Mesendoderm (in vitro differentiated cells): ENCODE results near the gene ANGPTL7.

ENCODE experiments used
- DNase-seq: peaks from one replicate; pipeline ENCODE4 v3.0.0; 2013
- H2AK5ac ChIP-seq: 2 replicates; pipeline ENCODE4 v1.6.1; 2013; ENCODE audit warnings: low read length, inconsistent platforms
- H2BK120ac ChIP-seq: 2 replicates; pipeline ENCODE4 v1.6.1; 2013; ENCODE audit warnings: low read depth, mild to moderate bottlenecking, low read length, moderate library complexity, mixed read lengths
- H2BK15ac ChIP-seq: replicated peaks from 2 replicates; pipeline ENCODE4 v1.6.1; 2013; ENCODE audit warnings: low read depth, mild to moderate bottlenecking, moderate library complexity
- H2BK5ac ChIP-seq: 2 replicates; pipeline ENCODE4 v1.6.1; 2013; ENCODE audit warnings: low read length, inconsistent platforms
- H3K18ac ChIP-seq: 2 replicates; pipeline ENCODE4 v1.6.1; 2013; ENCODE audit warnings: mild to moderate bottlenecking, low read length, mixed read lengths
- H3K23ac ChIP-seq: one replicate; pipeline ENCODE4 v1.6.1; 2013; ENCODE audit warnings: low read length
- H3K27ac ChIP-seq: 2 replicates; pipeline ENCODE4 v1.5.1; 2013; ENCODE audit warnings: low read depth, mild to moderate bottlenecking, inconsistent platforms, low read length, moderate library complexity
- H3K27me3 ChIP-seq: 2 replicates; pipeline ENCODE4 v1.6.1; 2013; ENCODE audit warnings: low read length, control low read depth, mild to moderate bottlenecking, inconsistent platforms; ENCODE audit not compliant: insufficient read depth, poor library complexity
- H3K36me3 ChIP-seq: 2 replicates; pipeline ENCODE4 v1.6.1; 2013; ENCODE audit warnings: low read length, inconsistent platforms; ENCODE audit not compliant: control insufficient read depth, insufficient read depth
- H3K4ac ChIP-seq: one replicate; pipeline ENCODE4 v1.6.1; 2013; ENCODE audit warnings: low read depth, mild to moderate bottlenecking, low read length, moderate library complexity
- H3K4me1 ChIP-seq: 2 replicates; pipeline ENCODE4 v1.6.1; 2013; ENCODE audit warnings: low read depth, low read length, inconsistent platforms; ENCODE audit not compliant: control insufficient read depth
- H3K4me2 ChIP-seq: 2 replicates; pipeline ENCODE4 v1.6.1; 2013; ENCODE audit warnings: low read length
- H3K4me3 ChIP-seq: 2 replicates; pipeline ENCODE4 v1.5.1; 2013; ENCODE audit warnings: mild to moderate bottlenecking, low read length
- H3K56ac ChIP-seq: one replicate; pipeline ENCODE4 v1.6.1; 2013; ENCODE audit warnings: low read length
- H3K79me1 ChIP-seq: 2 replicates; pipeline ENCODE4 v1.6.1; 2013; ENCODE audit warnings: low read length, inconsistent platforms
- H3K79me2 ChIP-seq: 2 replicates; pipeline ENCODE4 v1.6.1; 2013; ENCODE audit warnings: mild to moderate bottlenecking, low read length; ENCODE audit not compliant: control insufficient read depth, insufficient read depth
- H3K9ac ChIP-seq: 2 replicates; pipeline ENCODE4 v1.6.1; 2013; ENCODE audit warnings: low read length, inconsistent platforms
- H4K5ac ChIP-seq: one replicate; pipeline ENCODE4 v1.6.1; 2013; ENCODE audit warnings: low read length
- H4K8ac ChIP-seq: one replicate; pipeline ENCODE4 v1.6.1; 2013; ENCODE audit warnings: low read depth, mild to moderate bottlenecking, control low read depth, low read length, moderate library complexity
- WGBS: extraction: QIAGEN DNeasy Blood & Tissue Kit; methylation state at CpG from one replicate; pipeline ENCODE4 v1.1.7; 2013; ENCODE audit warnings: low lambda C conversion rate, missing lambda C conversion rate; ENCODE audit not compliant: insufficient coverage; ENCODE audit errors: extremely low coverage; 5-methylcytosine and 5-hydroxymethylcytosine counted together

ANGPTL7 gene

DNA sequence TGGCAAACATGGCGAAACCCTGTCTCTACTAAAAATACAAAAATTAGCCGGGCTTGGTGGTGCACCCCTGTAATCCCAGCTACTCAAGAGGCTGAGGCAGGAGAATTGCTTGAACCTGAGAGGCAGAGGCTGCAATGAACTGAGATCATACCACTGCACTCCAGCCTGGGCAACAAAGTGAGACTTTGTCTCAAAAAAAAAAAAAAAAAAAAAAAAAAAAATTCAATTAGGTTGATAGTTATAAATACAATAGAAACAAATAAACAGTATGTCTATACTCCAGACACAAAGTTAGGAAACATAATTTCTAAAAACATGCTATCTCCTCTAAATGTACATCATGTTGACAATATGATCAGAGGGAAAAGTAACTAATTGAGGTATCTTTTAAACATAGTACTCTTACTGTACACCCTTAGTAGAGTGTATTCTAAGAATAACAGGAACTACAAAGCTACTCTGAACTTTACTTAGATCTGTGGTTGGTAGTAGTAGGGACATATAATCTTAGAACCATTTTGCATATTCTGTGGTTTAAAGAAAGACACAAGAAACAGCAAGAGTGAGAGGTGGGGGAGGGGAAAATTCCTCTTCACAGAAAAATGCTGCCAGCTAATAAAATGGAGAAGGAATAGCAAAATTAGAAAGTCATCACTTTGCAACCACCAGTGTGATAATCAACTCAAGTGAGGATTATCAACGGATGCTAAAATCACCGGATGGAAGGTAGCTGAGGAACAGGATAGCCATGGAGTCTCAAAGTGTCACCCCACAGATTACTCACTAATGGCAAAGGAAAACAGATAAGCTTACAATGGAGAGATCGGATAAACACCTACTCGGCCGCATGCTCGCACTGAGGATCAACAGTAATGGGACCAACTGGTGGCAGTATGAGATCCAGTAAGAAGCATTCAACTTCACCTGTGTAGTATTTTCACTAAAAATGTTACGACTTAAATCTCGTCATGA lies 38.2 kb downstream of the ANGPTL7 start:
- Histone ChIP-seq H3K4ac (no peak overlapping the region), H2BK15ac (no peak overlapping the region), H3K27me3 (no peaks in the 10 kb centered on the region), H3K27ac (no peak overlapping the region), H3K18ac (no peak overlapping the region), H3K56ac (no peak overlapping the region), H3K4me2 (no peak overlapping the region), H3K36me3 (peaks cover 15% of the 10 kb centered on the region), H4K8ac (no peak overlapping the region), H3K9ac (no peak overlapping the region), H4K5ac (no peak overlapping the region), H3K23ac (no peak overlapping the region), H3K4me1 (no peaks in the 10 kb centered on the region), H2BK120ac (no peak overlapping the region), H3K79me1 (no peaks in the 10 kb centered on the region), H2BK5ac (no peak overlapping the region), H3K79me2 (no peaks in the 10 kb centered on the region), H3K4me3 (no peak overlapping the region), H2AK5ac (no peak overlapping the region)
- peak; percentile 14 for DNase-seq
- WGBS = no CpG with 5 or more reads among the region's 10 CpGs

DNA sequence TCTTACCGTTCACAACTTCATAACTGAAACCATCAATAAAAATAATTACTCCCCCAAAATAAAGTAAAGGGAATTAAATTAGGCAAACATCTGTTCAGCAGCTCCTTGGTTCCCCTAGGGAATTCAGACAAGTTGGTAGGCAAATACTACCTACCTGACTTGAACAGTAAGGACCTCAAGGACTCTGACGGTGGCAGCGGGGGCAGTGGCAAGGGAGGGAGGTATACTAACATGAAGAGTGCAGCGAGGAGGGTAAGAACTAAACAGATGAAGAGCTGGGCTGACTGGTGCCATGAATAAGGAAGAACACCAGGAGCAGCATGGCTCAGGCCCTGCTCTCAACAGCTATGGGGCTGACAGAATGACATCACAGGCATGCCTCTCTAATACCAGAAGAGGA lies 40.0 kb downstream of the ANGPTL7 start:
- Histone ChIP-seq H3K4ac (no peak overlapping the region), H2BK120ac (no peak overlapping the region), H3K79me2 (no peaks in the 10 kb centered on the region), H3K4me2 (no peak overlapping the region), H3K56ac (no peak overlapping the region), H3K23ac (no peak overlapping the region), H3K4me1 (no peaks in the 10 kb centered on the region), H4K8ac (no peak overlapping the region), H3K27me3 (no peaks in the 10 kb centered on the region), H3K36me3 (peaks cover 18% of the 10 kb centered on the region), H2BK5ac (no peak overlapping the region), H3K18ac (no peak overlapping the region), H3K79me1 (no peaks in the 10 kb centered on the region), H3K27ac (no peak overlapping the region), H4K5ac (no peak overlapping the region), H2AK5ac (no peak overlapping the region), H2BK15ac (no peak overlapping the region), H3K9ac (no peak overlapping the region), H3K4me3 (no peak overlapping the region)
- WGBS = no CpG with 5 or more reads among the region's 4 CpGs
- no peak for DNase-seq

DNA sequence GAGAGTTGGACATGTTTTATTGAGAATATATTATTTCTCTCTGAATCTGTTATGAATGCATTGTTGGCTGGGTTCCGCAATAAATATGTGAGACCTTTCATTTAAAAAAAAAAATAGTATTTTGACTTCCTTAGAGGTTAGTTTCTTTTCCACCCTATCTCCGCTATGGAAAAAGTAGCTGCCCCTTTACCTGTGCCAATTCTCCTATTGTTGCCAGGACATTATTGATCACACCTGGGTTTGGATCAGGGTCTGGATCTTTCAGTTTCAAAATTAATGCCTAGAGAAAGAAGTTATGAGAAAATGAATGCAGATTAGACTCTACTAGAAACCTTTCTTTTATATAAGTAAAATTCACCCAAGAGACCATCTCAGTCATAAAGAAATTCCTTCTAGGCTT lies 44.1 kb downstream of the ANGPTL7 start:
- Histone ChIP-seq H2BK5ac (no peak overlapping the region), H4K5ac (no peak overlapping the region), H3K56ac (no peak overlapping the region), H3K4me3 (no peak overlapping the region), H3K36me3 (peaks cover 19% of the 10 kb centered on the region), H4K8ac (no peak overlapping the region), H3K23ac (no peak overlapping the region), H3K79me1 (no peaks in the 10 kb centered on the region), H2BK120ac (no peak overlapping the region), H3K4ac (no peak overlapping the region), H2AK5ac (no peak overlapping the region), H3K9ac (no peak overlapping the region), H3K79me2 (no peaks in the 10 kb centered on the region), H3K27me3 (no peaks in the 10 kb centered on the region), H3K4me2 (no peak overlapping the region), H3K18ac (no peak overlapping the region), H2BK15ac (no peak overlapping the region), H3K27ac (no peak overlapping the region), H3K4me1 (no peaks in the 10 kb centered on the region)
- no peak for DNase-seq
- no CpG with 5 or more reads among the region's 2 CpGs for WGBS

GRCh38 chr1:11237356-11237755 lies 48.2 kb downstream of the ANGPTL7 start:
- H3K36me3 ChIP-seq = peaks cover 17% of the 10 kb centered on the region
- H4K8ac ChIP-seq = no peak overlapping the region
- H3K23ac ChIP-seq = no peak overlapping the region
- H3K4ac ChIP-seq = no peak overlapping the region
- H3K27me3 ChIP-seq = no peaks in the 10 kb centered on the region
- no peak overlapping the region for H3K27ac ChIP-seq
- no peak overlapping the region for H2BK15ac ChIP-seq
- no peak overlapping the region for H4K5ac ChIP-seq
- no peak overlapping the region for H3K56ac ChIP-seq
- WGBS = no CpG with 5 or more reads among the region's 6 CpGs
- no peak for DNase-seq
- H2BK120ac ChIP-seq = no peak overlapping the region
- H3K9ac ChIP-seq = no peak overlapping the region
- H3K18ac ChIP-seq = no peak overlapping the region
- no peak overlapping the region for H3K4me2 ChIP-seq
- H3K79me1 ChIP-seq = no peaks in the 10 kb centered on the region
- H3K4me3 ChIP-seq = no peak overlapping the region
- H2AK5ac ChIP-seq = no peak overlapping the region
- H2BK5ac ChIP-seq = no peak overlapping the region
- no peaks in the 10 kb centered on the region for H3K4me1 ChIP-seq
- no peaks in the 10 kb centered on the region for H3K79me2 ChIP-seq

DNA sequence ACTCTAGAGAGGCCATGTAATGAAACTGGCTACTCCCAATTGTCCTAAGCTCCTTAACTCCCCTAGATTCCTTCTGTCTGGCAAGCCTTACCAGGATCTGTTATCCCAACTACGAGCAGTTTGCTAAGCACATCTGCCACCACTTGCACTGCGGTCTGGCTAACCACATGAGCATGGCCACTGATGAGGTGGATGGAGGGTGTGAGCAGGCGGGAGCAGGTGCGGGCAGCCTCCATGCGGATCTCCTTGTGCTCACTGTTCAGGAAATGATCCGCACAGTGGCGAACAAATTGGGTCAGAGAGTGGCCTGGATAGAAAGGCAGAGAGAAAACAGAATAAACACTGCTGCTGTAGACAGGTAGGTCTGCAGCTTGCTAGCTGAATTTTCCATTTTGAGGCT lies 49.2 kb downstream of the ANGPTL7 start:
- no peak overlapping the region for H3K4me2 ChIP-seq
- no peak overlapping the region for H2BK5ac ChIP-seq
- peaks cover 23% of the 10 kb centered on the region for H3K36me3 ChIP-seq

More for the DNA sequence above, 49.2 kb downstream of the ANGPTL7 start:
- Histone ChIP-seq H3K23ac (no peak overlapping the region), H3K27ac (no peak overlapping the region), H3K27me3 (no peaks in the 10 kb centered on the region), H2BK120ac (no peak overlapping the region), H3K4me3 (no peak overlapping the region), H3K9ac (no peak overlapping the region), H4K5ac (no peak overlapping the region), H3K79me2 (no peaks in the 10 kb centered on the region), H3K79me1 (no peaks in the 10 kb centered on the region), H3K18ac (no peak overlapping the region), H3K4me1 (no peaks in the 10 kb centered on the region), H4K8ac (no peak overlapping the region), H3K4ac (no peak overlapping the region), H3K56ac (no peak overlapping the region), H2BK15ac (no peak overlapping the region), H2AK5ac (no peak overlapping the region)
- no peak for DNase-seq
- no CpG with 5 or more reads among the region's 7 CpGs for WGBS
